ENCODE measurements around the gene ATG13.

- TF ChIP-seq, protein P1, sequence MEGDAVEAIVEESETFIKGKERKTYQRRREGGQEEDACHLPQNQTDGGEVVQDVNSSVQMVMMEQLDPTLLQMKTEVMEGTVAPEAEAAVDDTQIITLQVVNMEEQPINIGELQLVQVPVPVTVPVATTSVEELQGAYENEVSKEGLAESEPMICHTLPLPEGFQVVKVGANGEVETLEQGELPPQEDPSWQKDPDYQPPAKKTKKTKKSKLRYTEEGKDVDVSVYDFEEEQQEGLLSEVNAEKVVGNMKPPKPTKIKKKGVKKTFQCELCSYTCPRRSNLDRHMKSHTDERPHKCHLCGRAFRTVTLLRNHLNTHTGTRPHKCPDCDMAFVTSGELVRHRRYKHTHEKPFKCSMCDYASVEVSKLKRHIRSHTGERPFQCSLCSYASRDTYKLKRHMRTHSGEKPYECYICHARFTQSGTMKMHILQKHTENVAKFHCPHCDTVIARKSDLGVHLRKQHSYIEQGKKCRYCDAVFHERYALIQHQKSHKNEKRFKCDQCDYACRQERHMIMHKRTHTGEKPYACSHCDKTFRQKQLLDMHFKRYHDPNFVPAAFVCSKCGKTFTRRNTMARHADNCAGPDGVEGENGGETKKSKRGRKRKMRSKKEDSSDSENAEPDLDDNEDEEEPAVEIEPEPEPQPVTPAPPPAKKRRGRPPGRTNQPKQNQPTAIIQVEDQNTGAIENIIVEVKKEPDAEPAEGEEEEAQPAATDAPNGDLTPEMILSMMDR (IDR thresholded peaks at IDR 0.05; ENCODE audit: low read depth, low read length, poor library complexity, severe bottlenecking), result no peak
- no peak for TF ChIP-seq EZH2phosphoT487 (IDR thresholded peaks at IDR 0.05; ENCODE audit: borderline replicate concordance, low read length)
Observed at GRCh38 chr11:46594374-46594700, 23.0 kb upstream of the ATG13 start.
